K562 (cell line): ENCODE data around the gene CSNK1G1. TPM values are rescaled to one million over a fixed set of nuclear protein-coding genes. Genes with fewer than 3 reads are reported as not detected.
A peak's percentile ranks its signal among the peaks of the same experiment; 100 is the strongest.

Experiments used
- BCOR ChIP-seq: fragments of 450-650 bp; IDR thresholded peaks from 2 replicates; pipeline ENCODE4 v1.6.1; 2016
- GABPB1 ChIP-seq: sonication (generic); formaldehyde crosslinking; IDR thresholded peaks from 2 replicates; pipeline ENCODE4 v1.8.0; 2022; ENCODE audit warnings: mild to moderate bottlenecking, missing genetic modification reagents
- IRF9 ChIP-seq: fragments of 450-650 bp; IDR thresholded peaks from 2 replicates; pipeline ENCODE4 v1.6.1; 2016; ENCODE audit warnings: missing biosample characterization, missing genetic modification characterization
- MAFF ChIP-seq: IDR thresholded peaks from 2 replicates; pipeline ENCODE4 v1.6.1; 2012; ENCODE audit warnings: low read length, improper control_type of control experiment
- MEIS2 ChIP-seq: fragments of 450-650 bp; IDR thresholded peaks from 2 replicates; pipeline ENCODE4 v1.6.1; 2014; ENCODE audit warnings: mild to moderate bottlenecking; ENCODE audit not compliant: partially characterized antibody
- MTA2 ChIP-seq: fragments of 450-650 bp; IDR thresholded peaks from 2 replicates; pipeline ENCODE4 v1.6.1; 2016; ENCODE audit warnings: low read depth
- NCOR1 ChIP-seq: fragments of 450-650 bp; IDR thresholded peaks from 2 replicates; pipeline ENCODE4 v1.6.1; 2016; ENCODE audit warnings: mild to moderate bottlenecking, moderate library complexity
- RAD51 ChIP-seq: fragments of 450-650 bp; IDR thresholded peaks from 2 replicates; pipeline ENCODE4 v1.7.1; 2016; ENCODE audit warnings: low read depth, mild to moderate bottlenecking, borderline replicate concordance
- RBM15 ChIP-seq: fragments of 200-400 bp; formaldehyde crosslinking; IDR thresholded peaks from 2 replicates; pipeline ENCODE4 v1.6.1; 2018; ENCODE audit warnings: mild to moderate bottlenecking, low read length, moderate library complexity; ENCODE audit not compliant: insufficient read depth
- SMC3 ChIP-seq: conservative IDR thresholded peaks from 2 replicates; pipeline ENCODE4 v1.6.1; 2011; ENCODE audit warnings: low read depth, low read length, improper control_type of control experiment; ENCODE audit not compliant: insufficient read depth
- TEAD4 ChIP-seq, 2 experiments: sonication (generic) in 1 of 2; formaldehyde crosslinking in 1 of 2; IDR thresholded peaks; 2 replicates each; pipeline versions ENCODE4 v1.6.1 to v1.8.0; 2012 to 2022; ENCODE audit warnings: borderline replicate concordance in 1 of 2, inconsistent platforms in 1 of 2, low read length in 1 of 2, mild to moderate bottlenecking in 1 of 2, missing genetic modification reagents in 1 of 2
- TFAM ChIP-seq: fragments of 250-450 bp; sonication (Bioruptor Pico); conservative IDR thresholded peaks from 2 replicates; pipeline ENCODE4 v1.5.0; 2021; ENCODE audit warnings: mild to moderate bottlenecking, moderate library complexity
- ZBTB40 ChIP-seq, 2 experiments: fragments of 450-650 bp in 1 of 2; sonication (generic) in 1 of 2; formaldehyde crosslinking in 1 of 2; IDR thresholded peaks; 2 replicates each; pipeline versions ENCODE4 v1.7.1 to v1.9.0; 2016 to 2022; ENCODE audit warnings: inconsistent platforms in 1 of 2, mild to moderate bottlenecking in 1 of 2, missing genetic modification reagents in 1 of 2
- ZC3H4 ChIP-seq: sonication (generic); formaldehyde crosslinking; IDR thresholded peaks from 2 replicates; pipeline ENCODE4 v1.9.0; 2021; ENCODE audit warnings: missing genetic modification reagents, borderline replicate concordance
- ZNF347 ChIP-seq: fragments of 450-650 bp; formaldehyde crosslinking; IDR thresholded peaks from 2 replicates; pipeline ENCODE4 v1.4.0; 2020; ENCODE audit warnings: low read depth, mild to moderate bottlenecking, moderate library complexity
- ZNF668 ChIP-seq: fragments of 250-450 bp; sonication (Bioruptor Pico); IDR thresholded peaks from 2 replicates; pipeline ENCODE4 v1.8.0; 2022; ENCODE audit warnings: mild to moderate bottlenecking, inconsistent platforms
- polyA plus RNA-seq, 8 experiments: library from polyadenylated mRNA; depleted of rRNA in 4 of 8; stranded (reverse) in 5 of 8; unstranded in 3 of 8; fragments of >200 nt; fragmentation: Nextera tagmentation in 2 of 8; fragmentation: Illumina TruSeq in 1 of 8; extraction: Ambion mirVana in 2 of 8; extraction: Trizol in 1 of 8; gene quantifications; 2 replicates each; pipeline versions ENCODE4 v1.2.1 to v1.2.3, GENCODE V29; 2011 to 2014; ENCODE audit warnings: inconsistent platforms in 1 of 8, missing spikeins in 1 of 8
- total RNA-seq, 7 experiments: library from RNA; depleted of rRNA in 6 of 7; stranded (reverse); fragments of >200 nt in 6 of 7; fragmentation: Illumina TruSeq in 2 of 7; extraction: Trizol in 2 of 7; gene quantifications; 2 replicates each; pipeline versions ENCODE4 v1.2.1 to v1.2.3, GENCODE V29; 2011 to 2021; ENCODE audit warnings: low replicate concordance in 1 of 7
- TF ChIP-seq, protein P1 (sequence below), 2 experiments: IDR thresholded peaks; 2 replicates each; pipeline ENCODE4 v1.6.1; 2012; ENCODE audit warnings: improper control_type of control experiment in 2 of 2, low read depth in 2 of 2, low read length in 2 of 2, borderline replicate concordance in 1 of 2

Gene CSNK1G1
- total and polyA plus RNA-seq, 9 of the 15 experiments (the other 6 are each of a cell fraction or from before 2014, with no cell fraction given): 4.5 to 18.5 (median 9.5) TPM

- no peak for TF ChIP-seq GABPB1 (CRISPR knock-in tag)
- no peak for TF ChIP-seq TFAM (CRISPR knock-in tag)
- TF ChIP-seq NCOR1: peak; percentile 42
- no peak for TF ChIP-seq ZNF668 (CRISPR knock-in tag)
- TF ChIP-seq SMC3: no peak
- TF ChIP-seq TEAD4 (IDR thresholded peaks at IDR 0.05; ENCODE audit: low read length): peak; percentile 88
- no peak for TF ChIP-seq TEAD4 (CRISPR knock-in tag; IDR thresholded peaks at IDR 0.05; ENCODE audit: borderline replicate concordance)
- no peak for TF ChIP-seq MAFF
- TF ChIP-seq, protein P1, sequence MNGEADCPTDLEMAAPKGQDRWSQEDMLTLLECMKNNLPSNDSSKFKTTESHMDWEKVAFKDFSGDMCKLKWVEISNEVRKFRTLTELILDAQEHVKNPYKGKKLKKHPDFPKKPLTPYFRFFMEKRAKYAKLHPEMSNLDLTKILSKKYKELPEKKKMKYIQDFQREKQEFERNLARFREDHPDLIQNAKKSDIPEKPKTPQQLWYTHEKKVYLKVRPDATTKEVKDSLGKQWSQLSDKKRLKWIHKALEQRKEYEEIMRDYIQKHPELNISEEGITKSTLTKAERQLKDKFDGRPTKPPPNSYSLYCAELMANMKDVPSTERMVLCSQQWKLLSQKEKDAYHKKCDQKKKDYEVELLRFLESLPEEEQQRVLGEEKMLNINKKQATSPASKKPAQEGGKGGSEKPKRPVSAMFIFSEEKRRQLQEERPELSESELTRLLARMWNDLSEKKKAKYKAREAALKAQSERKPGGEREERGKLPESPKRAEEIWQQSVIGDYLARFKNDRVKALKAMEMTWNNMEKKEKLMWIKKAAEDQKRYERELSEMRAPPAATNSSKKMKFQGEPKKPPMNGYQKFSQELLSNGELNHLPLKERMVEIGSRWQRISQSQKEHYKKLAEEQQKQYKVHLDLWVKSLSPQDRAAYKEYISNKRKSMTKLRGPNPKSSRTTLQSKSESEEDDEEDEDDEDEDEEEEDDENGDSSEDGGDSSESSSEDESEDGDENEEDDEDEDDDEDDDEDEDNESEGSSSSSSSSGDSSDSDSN (IDR thresholded peaks at IDR 0.05; ENCODE audit: borderline replicate concordance in 1 of 2, low read depth in 2 of 2, low read length in 2 of 2): no peak
- TF ChIP-seq BCOR: no peak
- no peak for TF ChIP-seq ZC3H4 (CRISPR knock-in tag)
- peak; percentile 91 for TF ChIP-seq MEIS2
- TF ChIP-seq RBM15: no peak
- TF ChIP-seq MTA2: peak; percentile 52; the same call in 1 of the 2 replicates
- TF ChIP-seq ZBTB40 (IDR thresholded peaks at IDR 0.05): 0 out of 2 replicates have a peak, but pooled peaks have one; percentile 37
- no peak for TF ChIP-seq ZBTB40 (CRISPR knock-in tag; IDR thresholded peaks at IDR 0.05)
- no peak for TF ChIP-seq IRF9 (tag)
- TF ChIP-seq ZNF347: no peak
- TF ChIP-seq RAD51: no peak
These were observed 122.7 kb downstream of the CSNK1G1 start (continued) for GRCh38 chr15:64233299-64233698.
